Measurements from ENCODE around the gene IQCN. TPM values are rescaled to one million over a fixed set of nuclear protein-coding genes. Genes with fewer than 3 reads are reported as not detected.

IQCN gene
- total RNA-seq, 2 experiments from 2014 or later = 18.1 to 18.7 TPM

DNA sequence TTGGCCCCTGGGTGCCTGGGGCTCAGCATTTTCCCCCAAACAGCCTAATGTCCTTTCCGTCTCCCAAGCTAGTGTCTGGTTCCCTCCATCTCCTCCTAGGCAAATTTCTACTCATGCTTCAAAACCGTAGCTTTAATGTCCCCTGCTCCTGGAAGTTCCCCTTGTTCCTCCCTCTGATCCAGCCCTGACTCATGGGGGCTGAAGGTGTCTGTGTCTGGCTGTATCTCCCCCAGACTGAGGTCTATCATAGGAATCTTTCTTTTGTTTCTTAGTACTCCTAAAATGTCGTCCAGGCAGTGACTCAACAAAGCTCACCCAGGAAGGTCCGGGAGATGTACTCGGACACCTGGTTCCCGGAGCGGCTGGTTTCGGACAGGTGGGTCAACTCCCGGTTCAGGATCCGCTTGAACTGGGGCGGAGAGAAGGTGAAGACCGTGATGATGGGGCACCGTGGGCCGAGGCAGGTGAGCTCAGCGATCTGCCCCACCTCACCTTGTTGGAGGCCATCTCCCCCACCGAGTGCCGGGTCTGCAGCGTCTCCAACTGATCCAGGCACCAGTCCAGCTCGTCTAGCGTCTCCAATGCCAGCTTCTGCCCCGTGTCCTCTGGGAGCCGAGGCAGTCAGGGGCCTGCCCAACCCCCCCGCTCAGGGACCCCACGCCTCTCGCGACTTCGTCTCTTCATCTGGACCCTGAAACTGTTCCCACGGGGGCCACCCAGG is 54.2 kb downstream of the IQCN start:
- intact Hi-C loops (cut with DNase I, micrococcal nuclease) = no loop called here
- Mint-ChIP-seq H3K36me3 (ENCODE audit: low read depth) (no peaks in the 10 kb centered on the region), H3K4me1 (ENCODE audit: low read depth) (peaks cover 14% of the 10 kb centered on the region), H3K27me3 (peaks cover 42% of the 10 kb centered on the region), H3K9me3 (no peaks in the 10 kb centered on the region), H3K27ac (no peak overlapping the region), H3K4me3 (no peak overlapping the region)
- Histone ChIP-seq H3K4me3 (ENCODE audit: low read length) (no peak overlapping the region), H3K9me3 (ENCODE audit: control insufficient read depth in 1 of 2, insufficient read depth in 1 of 2, low read length in 2 of 2) (peaks cover 0 to 23% of the 10 kb centered on the region in 2 experiments), H3K27me3 (ENCODE audit: control insufficient read depth in 1 of 2, insufficient read depth in 2 of 2, low read length in 2 of 2) (peaks cover 22 to 24% of the 10 kb centered on the region in 2 experiments), H3K36me3 (ENCODE audit: insufficient read depth, low read length) (no peaks in the 10 kb centered on the region), H3K4me1 (ENCODE audit: insufficient read depth, low read length) (peaks cover 18% of the 10 kb centered on the region), H3K27ac (ENCODE audit: low read depth in 1 of 2, low read length in 2 of 2) (no peak overlapping the region)
- POLR2A ChIA-PET = no interaction called here
- ATAC-seq (ENCODE audit: poor library complexity) = no peak
- DNase-seq = no peak
- TF ChIP-seq, protein P1, sequence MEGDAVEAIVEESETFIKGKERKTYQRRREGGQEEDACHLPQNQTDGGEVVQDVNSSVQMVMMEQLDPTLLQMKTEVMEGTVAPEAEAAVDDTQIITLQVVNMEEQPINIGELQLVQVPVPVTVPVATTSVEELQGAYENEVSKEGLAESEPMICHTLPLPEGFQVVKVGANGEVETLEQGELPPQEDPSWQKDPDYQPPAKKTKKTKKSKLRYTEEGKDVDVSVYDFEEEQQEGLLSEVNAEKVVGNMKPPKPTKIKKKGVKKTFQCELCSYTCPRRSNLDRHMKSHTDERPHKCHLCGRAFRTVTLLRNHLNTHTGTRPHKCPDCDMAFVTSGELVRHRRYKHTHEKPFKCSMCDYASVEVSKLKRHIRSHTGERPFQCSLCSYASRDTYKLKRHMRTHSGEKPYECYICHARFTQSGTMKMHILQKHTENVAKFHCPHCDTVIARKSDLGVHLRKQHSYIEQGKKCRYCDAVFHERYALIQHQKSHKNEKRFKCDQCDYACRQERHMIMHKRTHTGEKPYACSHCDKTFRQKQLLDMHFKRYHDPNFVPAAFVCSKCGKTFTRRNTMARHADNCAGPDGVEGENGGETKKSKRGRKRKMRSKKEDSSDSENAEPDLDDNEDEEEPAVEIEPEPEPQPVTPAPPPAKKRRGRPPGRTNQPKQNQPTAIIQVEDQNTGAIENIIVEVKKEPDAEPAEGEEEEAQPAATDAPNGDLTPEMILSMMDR (IDR thresholded peaks at IDR 0.05) = no peak
- CTCF ChIA-PET = interaction anchor here (1.7 kb wide), 1 partner anchor 168 kb away, joined by 6 read pairs; no protein-coding TSS in a partner anchor

DNA sequence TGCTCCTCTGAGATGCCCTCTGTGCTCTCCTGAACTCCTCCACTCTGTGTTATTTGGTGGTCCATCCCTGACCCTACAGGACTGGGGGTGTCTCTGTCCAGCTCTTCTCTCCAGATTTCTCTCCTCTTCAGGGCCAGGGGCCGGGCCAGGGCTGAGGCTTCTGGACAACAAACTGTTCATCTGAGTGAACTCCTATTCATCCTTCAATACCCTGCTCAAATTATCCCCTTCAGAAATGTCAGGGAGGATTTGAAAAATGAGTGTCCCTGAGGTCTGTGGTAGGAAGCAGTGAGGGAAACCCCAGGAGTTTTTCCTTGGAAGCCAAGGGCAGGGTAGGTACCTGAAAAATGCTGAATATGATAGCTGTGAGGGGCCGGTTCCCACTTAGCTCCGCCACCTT is 55.7 kb downstream of the IQCN start:
- Histone ChIP-seq H3K36me3 (ENCODE audit: insufficient read depth, low read length) (no peaks in the 10 kb centered on the region), H3K27me3 (ENCODE audit: control insufficient read depth in 1 of 2, insufficient read depth in 2 of 2, low read length in 2 of 2) (peaks cover 7 to 10% of the 10 kb centered on the region in 2 experiments), H3K4me3 (ENCODE audit: low read length) (no peak overlapping the region), H3K4me1 (ENCODE audit: insufficient read depth, low read length) (peaks cover 4% of the 10 kb centered on the region), H3K27ac (ENCODE audit: low read depth in 1 of 2, low read length in 2 of 2) (no peak overlapping the region), H3K9me3 (ENCODE audit: control insufficient read depth in 1 of 2, insufficient read depth in 1 of 2, low read length in 2 of 2) (peaks cover 0 to 8% of the 10 kb centered on the region in 2 experiments)
- TF ChIP-seq, protein P1 (IDR thresholded peaks at IDR 0.05) = no peak
- no peak overlapping the region for H3K27ac Mint-ChIP-seq
- no peaks in the 10 kb centered on the region for H3K9me3 Mint-ChIP-seq
- ChIA-PET POLR2A (no interaction called here), CTCF (no interaction called here)
- peaks cover 28% of the 10 kb centered on the region for H3K27me3 Mint-ChIP-seq
- no peak for DNase-seq
- intact Hi-C loops (cut with DNase I, micrococcal nuclease) = no loop called here
- no peak overlapping the region for H3K4me3 Mint-ChIP-seq
- ATAC-seq (ENCODE audit: poor library complexity) = no peak
- no peaks in the 10 kb centered on the region for H3K36me3 Mint-ChIP-seq (ENCODE audit: low read depth)
- H3K4me1 Mint-ChIP-seq (ENCODE audit: low read depth) = no peaks in the 10 kb centered on the region

DNA sequence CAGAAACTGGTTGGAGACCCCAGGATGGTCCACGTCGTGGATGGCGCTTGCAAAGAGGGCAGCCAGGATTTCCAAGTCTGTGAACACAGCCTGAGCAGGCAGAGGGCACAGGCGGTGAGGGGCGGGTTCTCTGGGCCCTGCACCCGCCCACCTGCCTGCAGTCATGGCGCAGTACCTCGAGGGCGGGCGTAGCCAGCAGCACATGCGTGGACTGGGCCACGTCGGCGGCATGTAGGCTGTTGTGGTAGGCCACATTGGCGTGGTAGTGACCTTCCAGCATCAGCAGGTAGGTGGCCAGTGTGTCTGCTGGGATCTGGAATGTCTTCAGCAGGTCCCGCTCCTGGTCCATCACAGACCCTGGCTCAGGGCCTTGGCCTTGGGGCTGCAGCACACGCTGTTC is 56.1 kb downstream of the IQCN start:
- Mint-ChIP-seq H3K4me3 (no peak overlapping the region), H3K36me3 (ENCODE audit: low read depth) (no peaks in the 10 kb centered on the region), H3K4me1 (ENCODE audit: low read depth) (no peaks in the 10 kb centered on the region), H3K27ac (no peak overlapping the region), H3K27me3 (peaks cover 25% of the 10 kb centered on the region), H3K9me3 (no peaks in the 10 kb centered on the region)
- TF ChIP-seq, protein P1 (IDR thresholded peaks at IDR 0.05) = no peak
- peaks cover 4% of the 10 kb centered on the region for H3K4me1 ChIP-seq (ENCODE audit: insufficient read depth, low read length)
- H3K9me3 ChIP-seq (ENCODE audit: control insufficient read depth in 1 of 2, insufficient read depth in 1 of 2, low read length in 2 of 2) = peaks cover 0 to 7% of the 10 kb centered on the region in 2 experiments
- CTCF ChIA-PET = no interaction called here
- no peak for DNase-seq
- H3K4me3 ChIP-seq (ENCODE audit: low read length) = no peak overlapping the region
- no peak overlapping the region for H3K27ac ChIP-seq (ENCODE audit: low read depth in 1 of 2, low read length in 2 of 2)
- intact Hi-C loops (cut with DNase I, micrococcal nuclease) = no loop called here
- no peak for ATAC-seq (ENCODE audit: poor library complexity)
- POLR2A ChIA-PET = no interaction called here
- H3K36me3 ChIP-seq (ENCODE audit: insufficient read depth, low read length) = no peaks in the 10 kb centered on the region
- H3K27me3 ChIP-seq (ENCODE audit: control insufficient read depth in 1 of 2, insufficient read depth in 2 of 2, low read length in 2 of 2) = peaks cover 6 to 7% of the 10 kb centered on the region in 2 experiments

Data from CD4-positive, alpha-beta T cell (primary cell).